GM19193 (cell line): Measurements from ENCODE around the gene ARHGEF28.

Source experiments
- POLR2A ChIP-seq: IDR thresholded peaks from 4 replicates; pipeline ENCODE4 v1.6.1; 2011; ENCODE audit not compliant: insufficient read depth, insufficient read length; ENCODE audit errors: extremely low read depth

Gene ARHGEF28, protein sequence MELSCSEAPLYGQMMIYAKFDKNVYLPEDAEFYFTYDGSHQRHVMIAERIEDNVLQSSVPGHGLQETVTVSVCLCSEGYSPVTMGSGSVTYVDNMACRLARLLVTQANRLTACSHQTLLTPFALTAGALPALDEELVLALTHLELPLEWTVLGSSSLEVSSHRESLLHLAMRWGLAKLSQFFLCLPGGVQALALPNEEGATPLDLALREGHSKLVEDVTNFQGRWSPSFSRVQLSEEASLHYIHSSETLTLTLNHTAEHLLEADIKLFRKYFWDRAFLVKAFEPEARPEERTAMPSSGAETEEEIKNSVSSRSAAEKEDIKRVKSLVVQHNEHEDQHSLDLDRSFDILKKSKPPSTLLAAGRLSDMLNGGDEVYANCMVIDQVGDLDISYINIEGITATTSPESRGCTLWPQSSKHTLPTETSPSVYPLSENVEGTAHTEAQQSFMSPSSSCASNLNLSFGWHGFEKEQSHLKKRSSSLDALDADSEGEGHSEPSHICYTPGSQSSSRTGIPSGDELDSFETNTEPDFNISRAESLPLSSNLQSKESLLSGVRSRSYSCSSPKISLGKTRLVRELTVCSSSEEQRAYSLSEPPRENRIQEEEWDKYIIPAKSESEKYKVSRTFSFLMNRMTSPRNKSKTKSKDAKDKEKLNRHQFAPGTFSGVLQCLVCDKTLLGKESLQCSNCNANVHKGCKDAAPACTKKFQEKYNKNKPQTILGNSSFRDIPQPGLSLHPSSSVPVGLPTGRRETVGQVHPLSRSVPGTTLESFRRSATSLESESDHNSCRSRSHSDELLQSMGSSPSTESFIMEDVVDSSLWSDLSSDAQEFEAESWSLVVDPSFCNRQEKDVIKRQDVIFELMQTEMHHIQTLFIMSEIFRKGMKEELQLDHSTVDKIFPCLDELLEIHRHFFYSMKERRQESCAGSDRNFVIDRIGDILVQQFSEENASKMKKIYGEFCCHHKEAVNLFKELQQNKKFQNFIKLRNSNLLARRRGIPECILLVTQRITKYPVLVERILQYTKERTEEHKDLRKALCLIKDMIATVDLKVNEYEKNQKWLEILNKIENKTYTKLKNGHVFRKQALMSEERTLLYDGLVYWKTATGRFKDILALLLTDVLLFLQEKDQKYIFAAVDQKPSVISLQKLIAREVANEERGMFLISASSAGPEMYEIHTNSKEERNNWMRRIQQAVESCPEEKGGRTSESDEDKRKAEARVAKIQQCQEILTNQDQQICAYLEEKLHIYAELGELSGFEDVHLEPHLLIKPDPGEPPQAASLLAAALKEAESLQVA (N-terminal part only)

DNA sequence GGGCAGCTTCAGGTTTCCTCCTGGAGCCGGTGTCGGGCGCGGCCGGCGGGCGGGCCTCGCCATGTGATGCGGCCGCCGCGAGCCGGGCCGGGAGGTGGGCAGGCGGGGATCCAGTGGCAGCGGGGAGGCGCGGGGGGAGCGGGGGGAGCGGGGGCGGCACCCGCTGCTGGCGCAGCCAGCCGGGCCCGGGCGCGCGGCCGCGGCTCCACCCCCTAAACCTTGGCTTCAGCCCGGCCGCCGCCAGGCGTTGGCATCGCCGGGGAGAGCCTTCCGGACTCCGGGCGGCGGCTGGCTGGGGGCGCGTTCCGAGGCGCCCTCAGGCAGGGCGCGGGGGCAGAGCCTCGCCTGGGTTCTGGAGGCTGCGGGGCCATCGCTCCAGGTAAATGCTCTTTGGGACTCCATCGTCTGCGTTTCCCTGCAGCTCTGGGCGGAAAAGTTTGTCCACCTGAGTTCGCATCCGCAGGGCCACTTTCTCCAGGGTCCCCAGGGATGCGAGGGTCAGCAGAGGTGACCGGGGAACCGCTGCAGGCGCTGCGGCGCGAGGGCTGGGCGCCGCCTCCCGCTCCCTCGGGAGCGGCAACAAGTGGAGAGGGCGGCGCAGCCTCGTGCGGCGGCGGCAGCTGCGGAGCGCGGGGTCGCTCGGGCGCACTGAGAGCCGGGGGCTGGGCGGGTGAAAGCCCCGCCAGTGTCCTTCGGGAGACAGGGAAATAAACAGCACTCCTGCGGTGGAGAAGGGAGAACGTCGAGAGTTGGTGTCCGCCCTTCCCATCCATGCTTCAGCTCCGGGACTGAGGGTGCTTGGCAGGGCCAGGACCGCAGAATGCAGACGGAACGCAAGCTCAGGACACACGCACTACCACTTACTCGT, at the start of gene ARHGEF28:
ARHGEF28 (plus strand) TSS at position 253 of the 868 bp plus-strand sequence. CDS start 58,656 bp downstream, outside the sequence.
- no peak for TF ChIP-seq POLR2A

DNA sequence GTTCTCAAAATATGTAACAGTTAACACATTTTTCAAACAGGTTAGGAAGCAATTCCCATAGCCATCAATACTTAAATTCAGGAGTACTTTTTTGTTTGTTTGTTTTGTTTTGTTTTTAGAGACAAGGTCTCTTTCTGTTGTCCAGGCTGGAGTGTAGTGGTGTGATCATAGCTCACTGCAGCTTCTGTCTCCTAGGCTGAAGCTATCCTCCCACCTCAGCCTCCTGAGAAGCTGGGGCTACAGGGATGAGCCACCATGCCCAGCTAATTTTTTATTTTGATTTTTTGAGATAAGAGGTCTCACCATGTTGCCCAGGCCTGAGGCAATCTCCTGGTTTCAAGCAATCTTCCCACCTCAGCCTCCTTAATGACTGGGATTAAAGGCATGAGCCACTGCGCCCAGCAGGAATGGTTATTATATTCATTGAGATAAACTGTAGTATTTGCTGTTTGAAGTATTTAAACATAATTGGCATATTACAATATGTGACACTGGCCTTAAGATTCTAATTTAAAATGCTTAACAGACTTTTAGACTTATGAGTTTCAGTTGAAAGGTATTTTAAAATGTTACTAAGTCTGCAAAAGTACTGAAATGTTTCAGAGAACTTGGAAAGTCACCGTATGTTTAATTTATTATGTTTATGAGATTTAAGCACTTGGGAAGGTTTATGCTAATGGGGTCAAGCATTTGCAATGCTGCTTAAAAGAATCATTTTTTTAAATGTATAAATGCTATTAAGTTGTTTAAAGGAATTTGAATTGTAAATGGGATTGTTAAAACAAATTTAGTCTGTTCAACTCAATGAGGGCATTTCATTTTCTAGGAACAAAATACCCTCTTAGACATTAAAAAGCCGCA, 43.5 kb upstream of the ARHGEF28 start:
- no peak for TF ChIP-seq POLR2A

DNA sequence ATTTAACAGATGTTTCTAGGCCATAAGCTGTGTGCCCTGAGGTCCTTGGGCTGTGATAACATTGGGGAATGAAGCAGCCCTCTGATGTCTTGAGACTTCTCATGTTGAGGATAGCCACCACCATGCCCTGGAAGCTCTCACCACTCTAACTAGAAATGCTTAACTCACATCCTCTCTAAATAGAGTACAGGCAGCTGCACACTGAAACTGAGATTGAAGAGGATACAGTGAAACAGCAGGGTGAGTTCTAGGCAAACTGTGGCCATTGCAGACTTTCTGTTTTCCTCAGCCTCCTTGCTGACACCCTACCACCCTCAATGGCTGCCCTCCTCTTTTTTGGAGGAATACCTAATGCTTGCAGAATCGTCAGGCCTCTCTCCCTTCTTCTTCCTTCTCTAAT, 38.1 kb upstream of the ARHGEF28 start:
- no peak for TF ChIP-seq POLR2A

DNA sequence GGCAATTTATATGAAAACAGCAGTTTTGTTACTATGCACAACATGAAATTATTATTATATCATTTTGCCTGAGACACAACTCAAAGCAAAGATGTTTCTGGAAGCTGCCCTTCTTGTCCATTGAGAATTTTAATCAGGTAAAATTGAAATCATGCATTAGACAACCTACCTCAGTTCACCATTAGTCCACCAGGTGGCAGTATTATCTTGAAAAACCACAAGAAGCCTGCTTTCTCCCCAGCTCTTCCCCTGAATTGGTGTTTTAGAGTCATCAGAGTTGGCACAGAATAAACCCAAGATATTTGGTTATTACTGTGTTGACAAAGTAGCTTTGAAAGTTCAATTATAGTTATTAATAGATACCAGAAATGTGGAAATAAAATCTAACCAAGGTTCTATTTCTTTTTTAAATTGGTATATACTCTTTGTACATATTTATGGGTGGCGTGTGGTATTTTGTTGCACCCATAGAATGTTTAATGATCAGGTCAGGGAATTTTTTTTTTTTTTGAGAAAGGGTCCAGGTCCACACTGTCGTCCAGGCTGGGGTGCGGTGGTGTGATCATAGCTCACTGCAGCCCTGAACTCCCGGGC, 34.8 kb upstream of the ARHGEF28 start:
- no peak for TF ChIP-seq POLR2A

DNA sequence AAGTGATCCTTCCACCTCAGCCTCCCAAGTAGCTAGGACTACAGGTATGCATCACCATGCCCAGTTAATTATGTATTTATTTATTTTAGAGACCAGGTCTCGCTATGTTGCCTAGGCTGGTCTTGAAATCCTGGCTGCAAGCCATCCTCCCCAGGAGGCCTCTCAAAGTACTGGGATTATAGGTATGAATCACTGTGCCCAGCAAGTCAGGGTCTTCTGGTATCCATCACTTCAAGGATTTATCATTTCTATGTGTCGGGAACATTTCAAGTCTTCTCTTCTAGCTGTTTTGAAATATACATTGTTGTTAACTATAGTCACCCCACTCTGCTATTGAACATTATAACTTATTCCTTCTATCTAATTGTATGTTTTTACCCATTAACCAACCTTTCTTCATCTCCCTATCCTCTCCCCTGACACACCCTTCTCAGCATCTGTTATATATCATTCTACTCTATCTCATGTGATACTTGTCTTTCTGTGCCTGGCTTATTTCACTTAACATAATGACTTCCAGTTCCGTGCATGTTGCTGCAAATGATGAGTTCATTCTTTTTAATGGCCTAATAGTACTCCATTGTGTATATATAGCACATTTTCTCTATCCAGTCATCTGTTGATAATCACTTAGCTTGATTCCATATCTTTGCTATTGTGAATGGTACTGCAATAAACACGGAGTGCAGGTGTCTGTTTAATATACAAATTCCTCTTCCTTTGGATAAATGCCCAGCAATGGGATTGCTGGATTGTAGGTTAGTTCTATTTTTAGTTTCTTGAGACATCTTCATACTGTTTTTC, 34.1 kb upstream of the ARHGEF28 start:
- TF ChIP-seq POLR2A: no peak

DNA sequence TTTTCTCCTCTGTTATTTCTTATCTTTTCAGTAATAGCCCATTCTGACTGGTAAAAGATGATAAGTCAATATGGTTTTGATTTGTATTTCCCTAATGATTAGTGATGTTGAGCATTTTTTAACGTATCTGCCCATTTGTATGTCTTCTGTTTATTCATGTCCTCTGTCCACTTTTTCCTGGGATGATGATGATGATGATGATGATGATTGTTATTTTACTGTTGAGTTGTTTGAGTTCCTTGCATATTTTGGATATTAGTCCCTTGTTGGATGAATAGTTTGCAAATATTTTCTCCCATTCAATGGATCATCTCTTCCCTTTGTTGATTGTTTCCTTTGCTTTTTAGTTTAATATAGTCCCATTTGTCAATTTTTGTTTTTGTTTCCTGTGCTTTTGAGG, 33.4 kb upstream of the ARHGEF28 start:
- no peak for TF ChIP-seq POLR2A

DNA sequence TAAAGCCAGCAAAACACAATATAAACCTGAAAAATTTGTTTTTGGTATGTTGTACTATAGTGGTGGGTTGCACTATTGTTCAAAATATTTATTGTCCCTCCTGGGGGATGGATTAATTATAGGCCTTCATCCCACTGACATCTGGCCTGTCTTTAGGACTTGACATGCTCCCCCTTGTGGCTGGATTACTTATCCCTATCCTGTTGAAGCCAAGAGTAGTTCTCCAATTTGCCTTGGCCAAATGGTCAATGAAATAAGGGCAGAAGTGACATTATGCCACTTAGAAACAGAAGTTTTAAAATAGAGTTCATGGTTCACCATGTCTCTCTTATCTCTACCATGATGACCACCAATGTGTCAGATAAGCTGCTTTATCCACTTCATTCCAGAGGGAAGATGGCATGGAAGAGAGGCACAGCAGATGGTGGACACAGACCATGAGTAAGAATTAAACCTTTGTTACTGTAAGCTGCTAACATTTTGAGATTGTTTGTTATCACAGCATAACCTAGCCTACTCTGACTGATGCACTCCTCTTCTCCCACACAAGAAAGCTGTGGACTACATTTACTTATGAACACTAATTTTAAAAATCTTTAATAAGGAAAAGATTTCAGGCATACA, 29.2 kb upstream of the ARHGEF28 start:
- no peak for TF ChIP-seq POLR2A

DNA sequence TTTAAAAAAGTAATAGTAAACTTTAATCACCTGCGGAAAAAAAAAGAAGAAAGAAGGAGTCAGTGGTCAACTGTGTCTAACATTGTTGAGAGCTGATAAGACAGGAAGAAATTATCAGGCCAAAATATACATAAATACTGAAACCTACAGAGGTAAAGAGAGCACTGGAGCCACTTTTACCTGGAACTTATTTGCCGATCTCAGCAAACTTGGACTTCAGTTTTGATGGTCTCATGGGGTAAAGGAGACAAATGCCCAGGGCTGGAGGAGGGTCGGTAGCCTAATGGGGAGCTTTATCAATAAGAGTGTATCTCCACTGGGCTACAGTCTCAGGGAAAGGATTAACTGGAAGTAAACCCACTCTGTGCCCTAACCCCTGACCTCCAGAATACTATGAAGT, 26.6 kb upstream of the ARHGEF28 start:
- TF ChIP-seq POLR2A: no peak

DNA sequence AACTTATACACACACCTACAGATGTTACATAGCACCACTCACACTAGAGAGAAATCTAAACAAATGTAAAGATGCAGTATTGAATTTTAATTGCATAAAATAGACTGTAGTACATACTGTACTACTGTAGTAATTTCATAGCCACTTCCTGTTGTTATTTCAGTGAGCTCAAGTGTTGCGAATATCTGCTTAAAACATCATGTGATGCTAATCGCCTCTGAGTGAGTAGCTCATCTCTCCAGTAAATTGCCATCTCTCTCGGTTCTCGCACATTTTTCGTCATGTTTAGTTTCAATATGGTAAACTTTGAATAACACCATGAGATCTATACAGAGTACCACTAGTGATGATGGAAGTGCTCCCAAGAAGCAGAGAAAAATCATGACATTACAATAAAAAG, 22.0 kb upstream of the ARHGEF28 start:
- no peak for TF ChIP-seq POLR2A

DNA sequence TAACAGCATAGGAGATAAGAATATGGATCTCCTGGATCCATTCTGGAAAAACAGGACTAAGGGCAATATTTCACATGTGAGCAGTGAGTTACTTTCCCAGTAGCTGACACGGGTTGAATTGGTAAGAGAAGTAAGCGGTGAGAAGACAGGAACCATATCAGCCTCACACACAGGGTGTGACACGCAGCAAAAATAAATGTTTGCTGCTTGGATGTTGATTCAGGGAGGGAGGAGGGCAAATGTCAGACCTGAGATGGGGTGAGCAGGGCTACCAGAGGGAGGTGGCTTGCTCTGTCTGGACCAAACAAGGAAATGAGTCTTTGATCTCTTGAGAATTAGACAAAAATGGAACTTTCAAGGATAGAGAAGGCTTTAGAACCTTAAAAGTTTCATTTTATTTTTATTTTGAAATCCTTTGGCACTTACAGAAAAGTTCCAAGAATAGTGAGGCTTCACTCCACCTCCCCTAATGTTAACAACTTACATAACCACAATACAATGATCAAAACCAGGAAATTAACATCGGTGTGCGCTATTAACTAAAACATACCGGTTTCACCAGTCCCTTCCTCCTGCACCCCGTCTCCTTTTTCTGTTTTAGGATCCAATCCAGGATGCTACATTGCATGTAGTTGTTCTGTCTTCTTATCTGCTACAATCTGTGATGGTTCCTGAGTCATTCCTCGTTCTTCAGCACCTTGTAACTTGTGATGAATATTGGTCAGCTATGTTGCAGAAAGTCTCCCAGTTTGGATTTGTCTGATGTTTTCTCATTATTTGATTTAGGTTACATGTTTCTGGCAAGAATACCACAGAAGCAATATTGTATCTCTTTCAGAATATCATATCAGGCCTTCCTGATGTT, 20.5 kb upstream of the ARHGEF28 start:
- TF ChIP-seq POLR2A: no peak
